Smooth muscle cell of the umbilical artery (primary cell): Measurements from ENCODE around the gene PAK6. TPM values are rescaled to one million over a fixed set of nuclear protein-coding genes. Genes with fewer than 3 reads are reported as not detected.

ENCODE experiments used
- total RNA-seq: library from RNA; depleted of rRNA; stranded (reverse); fragments of >200 nt; gene quantifications from 2 replicates; pipeline ENCODE4 v1.2.3, GENCODE V29; 2014

Gene PAK6
- 0.28 TPM in 1 of 2 replicates, not detected in the other for total RNA-seq

DNA sequence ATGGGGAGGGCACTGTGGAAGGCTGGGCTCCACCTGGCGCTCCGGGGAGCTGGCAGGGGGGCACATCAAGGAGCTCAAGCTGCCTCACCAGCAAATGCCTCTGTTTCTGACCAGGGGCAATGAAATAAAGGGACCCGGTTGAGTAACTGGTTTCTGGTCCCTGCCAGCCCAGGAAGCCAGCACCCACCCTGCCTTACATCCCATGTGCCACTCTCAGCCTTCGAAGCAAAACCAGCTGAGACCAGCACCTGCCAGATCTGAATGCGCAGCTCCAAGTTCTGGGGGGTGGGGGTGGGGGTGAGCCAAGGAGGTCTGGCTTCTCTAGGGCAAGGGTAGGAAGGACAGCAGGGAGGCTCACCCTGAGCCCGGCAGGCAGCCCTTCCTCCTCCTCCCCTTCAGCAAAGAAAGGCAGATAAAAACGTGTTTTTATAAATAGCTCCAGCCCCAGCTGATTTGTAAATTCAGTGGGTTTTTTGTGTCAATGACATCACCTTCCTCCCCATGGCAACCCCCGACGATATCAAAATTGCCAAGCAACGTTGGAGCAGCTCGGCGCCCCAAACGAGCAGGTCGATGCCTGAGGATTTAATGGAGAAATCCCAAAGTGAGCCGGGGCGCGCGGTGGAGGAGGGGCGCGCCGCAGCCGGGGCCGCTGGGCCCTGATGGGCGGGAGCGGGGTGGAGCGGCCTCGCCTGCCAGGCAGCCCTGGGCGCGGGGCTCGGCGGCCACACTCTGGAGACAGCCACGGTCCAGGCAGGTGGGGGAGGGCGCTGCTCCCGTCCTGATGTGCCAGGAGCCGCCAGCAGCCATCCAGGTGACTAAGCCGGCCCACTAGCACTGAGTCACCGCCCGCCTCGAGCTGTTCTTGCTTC, at the start of gene PAK6:
Gene PAK6, plus strand, starts transcription at position 532 of the 872 bp plus-strand sequence. CDS start 25,723 bp downstream, outside the sequence.

DNA sequence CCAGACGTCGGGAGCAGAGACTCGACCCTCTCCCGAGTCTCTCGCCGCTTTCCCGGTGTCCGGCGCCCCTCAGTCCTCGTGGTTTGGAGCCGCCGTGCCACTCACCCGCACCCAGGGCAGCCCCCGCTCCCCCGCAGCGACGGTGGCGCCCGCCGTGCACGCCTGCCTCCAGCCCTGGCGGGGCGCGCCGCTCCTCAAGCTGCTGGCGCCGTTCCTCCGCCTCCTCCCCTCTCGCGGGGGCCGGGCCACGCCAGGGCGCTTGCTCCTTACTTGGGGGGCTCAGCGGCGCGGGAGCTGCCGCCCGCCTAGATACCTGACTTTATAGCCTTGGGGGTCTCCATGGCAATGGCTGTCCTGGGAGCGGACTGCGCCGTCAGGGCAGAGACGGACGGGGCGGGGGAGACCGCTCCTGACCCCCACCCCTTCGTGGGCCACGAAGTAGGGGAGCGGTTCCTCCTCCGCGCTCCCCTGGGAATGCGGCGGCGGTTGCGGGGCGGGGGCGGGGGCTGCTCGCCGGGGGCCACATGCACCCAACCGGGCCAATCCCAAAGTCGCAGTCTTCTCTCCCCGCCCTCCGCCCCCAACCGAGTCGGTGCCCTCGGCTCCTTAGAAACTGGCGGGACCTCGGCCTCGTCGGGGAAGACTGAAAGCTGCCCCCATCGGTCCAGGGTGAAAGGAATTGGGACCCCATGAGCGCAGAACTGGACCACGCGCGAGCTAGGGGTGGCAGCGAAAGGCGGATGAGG, 44.2 kb downstream of the PAK6 start, which contains the start of gene ANKRD63:
Gene ANKRD63, minus strand, starts transcription at position 196 of the 746 bp plus-strand sequence. CDS start 478 bp downstream, outside the sequence.

DNA sequence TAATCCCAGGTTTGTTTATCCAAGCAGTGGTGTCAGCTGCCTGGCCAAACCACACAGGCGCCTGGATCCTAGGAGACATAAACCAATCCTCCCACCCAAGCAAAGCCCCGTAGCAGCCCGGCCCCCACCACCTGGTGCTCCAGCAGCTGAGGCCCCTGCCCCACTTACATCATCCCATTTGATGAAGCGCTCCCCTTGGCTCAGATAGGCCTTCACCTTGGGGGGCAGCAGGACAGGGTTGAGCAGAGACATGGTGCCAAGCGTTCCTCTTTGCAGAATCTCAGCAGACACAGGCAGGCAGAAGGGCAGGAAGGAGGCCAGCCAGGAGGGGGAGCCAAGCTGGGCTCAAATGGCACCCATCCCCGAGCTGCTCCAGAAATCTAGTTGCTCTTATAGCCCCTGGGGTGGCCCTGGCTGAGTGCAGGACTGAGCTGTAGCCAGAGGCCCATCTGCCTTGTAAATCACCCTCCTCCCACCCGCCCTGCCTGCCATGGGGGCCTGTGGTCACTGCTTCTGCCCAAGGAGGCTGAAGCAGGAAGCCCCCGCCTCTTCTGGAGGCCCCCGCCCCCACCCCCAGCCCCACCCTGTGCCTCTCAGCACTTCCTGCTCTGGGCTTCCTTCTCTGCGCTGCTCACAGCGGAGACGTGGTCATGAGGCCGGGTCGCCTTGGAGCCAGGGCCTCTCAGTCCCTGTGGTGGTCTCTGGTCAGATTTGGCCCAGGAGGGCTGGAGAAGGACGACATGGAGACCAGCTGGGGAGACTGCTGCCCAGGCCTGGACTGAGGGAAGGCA, 68.8 kb downstream of the PAK6 start, which contains the start of gene PLCB2:
Gene PLCB2, minus strand, starts transcription at position 515 of the 791 bp plus-strand sequence. Its CDS starts 263 bp downstream, at position 252.

DNA sequence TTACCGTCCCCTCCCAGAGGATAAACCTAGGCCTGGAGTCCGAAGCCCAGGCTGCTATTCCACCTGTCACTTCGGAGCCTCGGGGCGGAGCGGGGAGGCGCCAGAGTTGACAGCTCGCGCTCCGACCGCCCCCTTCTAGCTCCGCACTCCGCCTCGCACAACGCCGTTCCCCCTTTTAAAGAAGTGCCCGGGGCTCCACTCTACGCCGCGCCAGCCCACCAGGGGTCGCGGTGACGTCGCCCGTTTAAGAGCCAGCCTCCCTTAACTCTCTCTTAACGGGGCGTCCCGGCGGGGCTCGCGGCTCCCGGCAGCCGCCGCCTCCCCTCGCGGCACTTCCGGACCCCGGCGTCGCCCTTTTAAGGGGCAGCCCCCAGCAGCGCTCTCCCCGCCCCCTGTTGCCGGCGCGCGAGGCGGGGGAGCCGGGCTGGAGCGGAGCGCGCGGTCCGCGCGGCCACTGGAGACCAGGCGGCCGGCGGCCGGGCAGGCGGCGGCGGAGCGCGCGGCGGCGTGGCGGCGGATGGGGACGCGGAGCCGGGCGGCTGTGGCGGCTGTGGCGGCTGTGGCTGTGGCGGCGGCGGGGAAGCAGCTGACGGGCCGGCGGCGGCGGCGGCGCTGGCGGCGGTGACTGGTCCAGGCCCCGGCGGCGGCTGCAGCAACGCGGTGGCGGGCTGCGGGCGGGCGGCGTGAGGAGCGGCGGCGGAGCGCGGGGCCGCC, 84.5 kb downstream of the PAK6 start, which contains the start of gene INAFM2:
Gene INAFM2, plus strand, starts transcription at position 454 of the 714 bp plus-strand sequence. CDS start 364 bp downstream, outside the sequence.

Other genes with a start within 250 kb of the PAK6 start
- gene SRP14, start 199.9 kb upstream of the PAK6 start, total RNA-seq, result 129 and 206 TPM in 2 replicates
- gene BMF, start 130.2 kb upstream of the PAK6 start, total RNA-seq, result 0.14 and 1.8 TPM in 2 replicates
- gene BUB1B, start 78.0 kb upstream of the PAK6 start, total RNA-seq, result 3.6 and 19.2 TPM in 2 replicates
- not detected in 2 replicates for gene ANKRD63, start 44.0 kb downstream of the PAK6 start, total RNA-seq
- gene PLCB2, start 68.9 kb downstream of the PAK6 start, total RNA-seq, result 0.28 TPM in 1 of 2 replicates, not detected in the other
- 23.4 and 24.6 TPM in 2 replicates for gene INAFM2, start 84.6 kb downstream of the PAK6 start, total RNA-seq
- 37.7 and 94.3 TPM in 2 replicates for gene CCDC9B, start 101.9 kb downstream of the PAK6 start, total RNA-seq
- gene PHGR1, start 112.0 kb downstream of the PAK6 start, total RNA-seq, result not detected in 2 replicates
- 0.09 and 0.30 TPM in 2 replicates for gene DISP2, start 119.2 kb downstream of the PAK6 start, total RNA-seq
- 16.0 and 67.1 TPM in 2 replicates for gene KNSTRN, start 143.7 kb downstream of the PAK6 start, total RNA-seq
- 48.0 and 51.4 TPM in 2 replicates for gene IVD, start 166.7 kb downstream of the PAK6 start, total RNA-seq
- gene BAHD1, start 201.9 kb downstream of the PAK6 start, total RNA-seq, result 4.5 and 8.0 TPM in 2 replicates
- gene CHST14, start 231.9 kb downstream of the PAK6 start, total RNA-seq, result 13.4 and 19.0 TPM in 2 replicates